ENCODE measurements around the gene SLC22A15.

DNA sequence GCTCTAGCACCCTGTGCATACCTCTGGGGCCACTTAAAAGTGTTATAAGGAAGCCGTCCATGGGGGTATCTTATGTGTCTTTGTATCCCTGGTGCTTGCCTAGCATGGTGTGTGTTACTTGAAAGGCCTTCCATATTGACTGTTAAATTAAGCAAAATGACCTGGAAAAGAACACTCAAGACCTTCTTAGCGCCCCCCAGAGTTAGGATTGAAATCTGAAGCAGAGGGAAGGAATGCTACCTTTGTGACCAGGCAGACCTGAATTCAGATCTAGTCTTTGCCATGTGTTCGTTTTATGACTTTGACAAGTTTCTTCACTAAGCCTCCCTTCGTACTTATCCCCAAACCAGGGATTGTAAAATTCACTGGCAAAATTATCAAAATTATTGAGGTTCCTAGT lies 59.9 kb downstream of the SLC22A15 start:
- TF ChIP-seq POLR2AphosphoS5 (IDR thresholded peaks at IDR 0.05; ENCODE audit: low read depth), result no peak
- TF ChIP-seq, protein P1, sequence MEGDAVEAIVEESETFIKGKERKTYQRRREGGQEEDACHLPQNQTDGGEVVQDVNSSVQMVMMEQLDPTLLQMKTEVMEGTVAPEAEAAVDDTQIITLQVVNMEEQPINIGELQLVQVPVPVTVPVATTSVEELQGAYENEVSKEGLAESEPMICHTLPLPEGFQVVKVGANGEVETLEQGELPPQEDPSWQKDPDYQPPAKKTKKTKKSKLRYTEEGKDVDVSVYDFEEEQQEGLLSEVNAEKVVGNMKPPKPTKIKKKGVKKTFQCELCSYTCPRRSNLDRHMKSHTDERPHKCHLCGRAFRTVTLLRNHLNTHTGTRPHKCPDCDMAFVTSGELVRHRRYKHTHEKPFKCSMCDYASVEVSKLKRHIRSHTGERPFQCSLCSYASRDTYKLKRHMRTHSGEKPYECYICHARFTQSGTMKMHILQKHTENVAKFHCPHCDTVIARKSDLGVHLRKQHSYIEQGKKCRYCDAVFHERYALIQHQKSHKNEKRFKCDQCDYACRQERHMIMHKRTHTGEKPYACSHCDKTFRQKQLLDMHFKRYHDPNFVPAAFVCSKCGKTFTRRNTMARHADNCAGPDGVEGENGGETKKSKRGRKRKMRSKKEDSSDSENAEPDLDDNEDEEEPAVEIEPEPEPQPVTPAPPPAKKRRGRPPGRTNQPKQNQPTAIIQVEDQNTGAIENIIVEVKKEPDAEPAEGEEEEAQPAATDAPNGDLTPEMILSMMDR (conservative IDR thresholded peaks at IDR 0.05; ENCODE audit: low read depth in 2 of 2), result peak; percentile 60 to 67

Data from GM23338 (cell line).